A549 (cell line): ENCODE measurements around the gene COX6B1. TPM values are rescaled to one million over a fixed set of nuclear protein-coding genes. Genes with fewer than 3 reads are reported as not detected.

Source experiments
- ATAC-seq, 2 experiments: fragments of 200-7000 bp in 1 of 2; fragments of >200 bp in 1 of 2; cut with Nextera tagmentation in 1 of 2; cut with Tn5 transposase in 1 of 2; 3 replicates each; pipeline versions ENCODE4 v1.8.0 to v1.9.1; 2018 to 2020; ENCODE audit warnings: mild to moderate bottlenecking in 1 of 2, moderate library complexity in 1 of 2
- CTCF ChIA-PET: fragments of 300-600 bp; sonication (Branson Sonifier 250); formaldehyde crosslinking; extraction: SDS; loops from one replicate; lab custom pipeline; 2021; ENCODE audit warnings: antibody characterized with exemption, inconsistent platforms; lab: Yijun Ruan, JAX
- POLR2A ChIA-PET: fragments of 350-600 bp; formaldehyde crosslinking; extraction: SDS; loops from one replicate; lab custom pipeline; 2021; ENCODE audit warnings: antibody characterized with exemption, inconsistent platforms; lab: Yijun Ruan, JAX
- DNase-seq, 2 experiments: peaks; one replicate each; pipeline versions ENCODE4 v3.0.0 to v3.0.0-alpha.2; 2011 to 2016; ENCODE audit warnings: low read depth in 1 of 2, low spot score in 1 of 2
- FAIRE-seq: peaks from 2 replicates; lab custom pipeline; 2011; peaks lifted over from hg19 to GRCh38; lab: Jason Lieb, UNC
- H3K27ac ChIP-seq, 2 experiments: fragments of >200 bp; sonication (Bioruptor Twin); formaldehyde crosslinking; 3 replicates each; pipeline ENCODE4 v1.5.1; 2016 to 2017
- H3K4me1 ChIP-seq: fragments of >200 bp; sonication (Bioruptor Twin); formaldehyde crosslinking; 3 replicates; pipeline ENCODE4 v1.6.1; 2016
- H3K4me2 ChIP-seq: fragments of >200 bp; sonication (Bioruptor Twin); formaldehyde crosslinking; 3 replicates; pipeline ENCODE4 v1.6.1; 2016
- H3K4me3 ChIP-seq: fragments of >200 bp; sonication (Bioruptor Twin); formaldehyde crosslinking; 3 replicates; pipeline ENCODE4 v1.5.1; 2016
- H3K9me3 ChIP-seq: fragments of >200 bp; sonication (Bioruptor Twin); formaldehyde crosslinking; 3 replicates; pipeline ENCODE4 v1.6.1; 2016
- CBX2 ChIP-seq: fragments of 200-600 bp; sonication (generic); IDR thresholded peaks from 2 replicates; pipeline ENCODE4 v1.6.1; 2016; ENCODE audit warnings: low read depth, mild to moderate bottlenecking, borderline replicate concordance
- FOSL2 ChIP-seq, 2 experiments: fragments of 450-650 bp in 1 of 2; fragments of >200 bp in 1 of 2; sonication (Bioruptor Twin) in 1 of 2; formaldehyde crosslinking; IDR thresholded peaks; 2 replicates each; pipeline versions ENCODE4 v1.5.0 to v1.6.1; 2016 to 2020; ENCODE audit warnings: mild to moderate bottlenecking in 1 of 2, moderate library complexity in 1 of 2
- HOXB5 ChIP-seq: fragments of 250-450 bp; sonication (Bioruptor Pico); IDR thresholded peaks from 2 replicates; pipeline ENCODE4 v1.5.0; 2020; ENCODE audit warnings: mild to moderate bottlenecking, moderate library complexity
- JUN ChIP-seq, 2 experiments: fragments of >200 bp; sonication (Bioruptor Twin); formaldehyde crosslinking; IDR thresholded peaks; 2 replicates in 1 of 2; 3 replicates in 1 of 2; pipeline ENCODE4 v1.6.1; 2016 to 2017
- KDM5A ChIP-seq: fragments of 200-600 bp; sonication (generic); IDR thresholded peaks from 2 replicates; pipeline ENCODE4 v1.6.1; 2016; ENCODE audit warnings: antibody characterized with exemption, mild to moderate bottlenecking
- MAZ ChIP-seq: fragments of 150-350 bp; IDR thresholded peaks from 2 replicates; pipeline ENCODE4 v1.6.1; 2014; ENCODE audit warnings: antibody characterized with exemption, low read depth, low read length, borderline replicate concordance
- MYC ChIP-seq: IDR thresholded peaks from 2 replicates; pipeline ENCODE4 v1.6.1; 2012; ENCODE audit warnings: mild to moderate bottlenecking, inconsistent platforms, low read length, improper control_type of control experiment, borderline replicate concordance
- NR3C1 ChIP-seq: fragments of >200 bp; sonication (Bioruptor Twin); formaldehyde crosslinking; IDR thresholded peaks from 3 replicates; pipeline ENCODE4 v1.6.1; 2017
- PHF8 ChIP-seq: fragments of 200-600 bp; sonication (generic); IDR thresholded peaks from 2 replicates; pipeline ENCODE4 v1.6.1; 2016; ENCODE audit warnings: low read depth, mild to moderate bottlenecking, antibody characterized with exemption, moderate library complexity, borderline replicate concordance
- POLR2A ChIP-seq: IDR thresholded peaks from 2 replicates; pipeline ENCODE4 v1.6.1; 2012; ENCODE audit warnings: mild to moderate bottlenecking, low read length
- POLR2AphosphoS2 ChIP-seq: conservative IDR thresholded peaks from 2 replicates; pipeline ENCODE4 v1.6.1; 2012; ENCODE audit warnings: low read length, improper control_type of control experiment, inconsistent platforms
- RCOR1 ChIP-seq: fragments of 150-350 bp; IDR thresholded peaks from 2 replicates; pipeline ENCODE4 v1.6.1; 2014; ENCODE audit warnings: antibody characterized with exemption, low read length, low read depth
- RFX5 ChIP-seq: fragments of 450-650 bp; IDR thresholded peaks from 2 replicates; pipeline ENCODE4 v1.7.1; 2014; ENCODE audit warnings: antibody characterized with exemption, mild to moderate bottlenecking, moderate library complexity
- SMC3 ChIP-seq: fragments of >200 bp; sonication (Bioruptor Twin); formaldehyde crosslinking; IDR thresholded peaks from 3 replicates; pipeline ENCODE4 v1.6.1; 2018; ENCODE audit warnings: inconsistent platforms
- SREBF2 ChIP-seq: fragments of 450-650 bp; IDR thresholded peaks from 2 replicates; pipeline ENCODE4 v1.6.1; 2014; ENCODE audit warnings: mild to moderate bottlenecking, moderate library complexity
- TFCP2L1 ChIP-seq: fragments of 250-450 bp; sonication (Bioruptor Pico); IDR thresholded peaks from 2 replicates; pipeline ENCODE4 v1.5.0; 2021; ENCODE audit warnings: mild to moderate bottlenecking
- TP53 ChIP-seq: fragments of 250-450 bp; sonication (Bioruptor Pico); IDR thresholded peaks from 2 replicates; pipeline ENCODE4 v1.5.0; 2021; ENCODE audit warnings: mild to moderate bottlenecking, moderate library complexity
- ZC3H11A ChIP-seq: fragments of 450-650 bp; IDR thresholded peaks from 2 replicates; pipeline ENCODE4 v1.6.1; 2014; ENCODE audit warnings: antibody characterized with exemption, mild to moderate bottlenecking
- WGBS: methylation state at CpG from one replicate; pipeline ENCODE4 v1.1.6; 2017; ENCODE audit errors: missing lambda C conversion rate; 5-methylcytosine and 5-hydroxymethylcytosine counted together
- polyA plus RNA-seq, 4 experiments: library from polyadenylated mRNA; depleted of rRNA in 3 of 4; stranded (reverse); fragments of >200 nt; fragmentation: RNase III in 1 of 4; extraction: RNeasy Plus Mini Kit Qiagen cat#74134 plus additional on column Dnase treatment in 1 of 4; gene quantifications; 2 replicates in 3 of 4; 3 replicates in 1 of 4; pipeline ENCODE4 v1.2.3, GENCODE V29; 2011 to 2017
- TF ChIP-seq, protein P1 (sequence below): IDR thresholded peaks from 2 replicates; pipeline ENCODE4 v1.6.1; 2012
- TF ChIP-seq, protein P2 (sequence below): fragments of >200 bp; sonication (Bioruptor Twin); formaldehyde crosslinking; IDR thresholded peaks from 3 replicates; pipeline ENCODE4 v1.5.1; 2016
- TF ChIP-seq, protein P3 (sequence below): fragments of 200-600 bp; sonication (generic); IDR thresholded peaks from 2 replicates; pipeline ENCODE4 v1.6.1; 2016; ENCODE audit warnings: antibody characterized with exemption, mild to moderate bottlenecking, moderate library complexity
- TF ChIP-seq, protein P4 (sequence below): IDR thresholded peaks from 2 replicates; pipeline ENCODE4 v1.6.1; 2012; ENCODE audit warnings: low read depth, borderline replicate concordance

The COX6B1 gene
- polyA plus RNA-seq, 2 of the 4 experiments (the other 2 are of a cell fraction): 749 to 1,260 TPM

DNA sequence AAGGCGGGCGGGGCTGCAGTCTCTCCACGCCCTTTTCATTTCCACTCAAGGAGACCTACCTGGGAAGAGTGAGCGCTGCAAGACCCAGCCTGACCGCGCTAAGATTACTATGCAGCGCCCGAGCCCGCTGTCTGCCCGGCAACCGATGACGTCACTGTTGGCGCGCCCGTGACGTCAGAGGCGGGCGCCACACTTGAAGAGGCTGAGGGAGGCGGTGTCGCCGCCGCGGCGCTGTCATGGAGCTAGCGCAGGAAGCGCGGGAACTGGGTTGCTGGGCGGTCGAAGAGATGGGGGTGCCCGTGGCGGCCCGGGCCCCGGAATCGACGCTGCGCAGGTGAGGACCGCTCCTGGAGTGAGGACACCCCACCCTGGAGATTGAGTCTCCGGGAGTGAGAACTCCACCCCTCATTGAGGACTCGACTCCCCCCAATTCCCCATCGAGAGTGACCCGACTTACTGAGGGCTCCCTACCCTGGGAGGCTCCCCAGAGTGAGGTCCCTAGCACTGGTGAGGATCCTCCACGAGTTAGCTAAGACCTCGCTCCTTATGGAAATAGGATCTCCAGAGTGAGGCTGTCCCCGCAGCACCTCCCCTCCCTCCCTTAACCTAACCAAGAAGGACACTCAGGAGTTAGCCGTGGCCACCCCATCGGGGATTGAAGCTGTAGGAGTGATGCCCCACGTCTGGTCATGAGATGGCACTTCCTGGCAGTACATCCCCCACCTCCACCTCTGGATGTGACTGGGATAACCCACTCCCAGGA is 35.4 kb upstream of the COX6B1 start, which contains the start of gene HAUS5:
Gene HAUS5, plus strand, starts transcription at position 177 of the 763 bp plus-strand sequence. Its CDS starts 60 bp downstream, at position 237.
- peak within 1 kb of the TSS; percentile 72 to 87 for H3K27ac ChIP-seq
- FAIRE-seq (peak; percentile 99), ATAC-seq (peak; percentile 92 to 96), DNase-seq (peak; percentile 98 to 99)
- ChIA-PET CTCF (interaction anchor here (0.6 to 9.4 kb wide), 18 partner anchors 9 to 520 kb away, joined by 3 to 55 read pairs (median 4); no protein-coding TSS in a partner anchor), POLR2A (interaction anchor here (0.7 to 1.8 kb wide), 9 partner anchors 10 to 128 kb away, joined by 3 to 9 read pairs (median 3); partner anchors contain the start of gene COX6B1)
- H3K4me2 ChIP-seq: peak within 1 kb of the TSS; percentile 92
- peaks cover 11% of the 10 kb centered on the region for H3K9me3 ChIP-seq
- TF ChIP-seq, protein P1, sequence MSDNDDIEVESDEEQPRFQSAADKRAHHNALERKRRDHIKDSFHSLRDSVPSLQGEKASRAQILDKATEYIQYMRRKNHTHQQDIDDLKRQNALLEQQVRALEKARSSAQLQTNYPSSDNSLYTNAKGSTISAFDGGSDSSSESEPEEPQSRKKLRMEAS: peak; percentile 97
- TF ChIP-seq, protein P2, sequence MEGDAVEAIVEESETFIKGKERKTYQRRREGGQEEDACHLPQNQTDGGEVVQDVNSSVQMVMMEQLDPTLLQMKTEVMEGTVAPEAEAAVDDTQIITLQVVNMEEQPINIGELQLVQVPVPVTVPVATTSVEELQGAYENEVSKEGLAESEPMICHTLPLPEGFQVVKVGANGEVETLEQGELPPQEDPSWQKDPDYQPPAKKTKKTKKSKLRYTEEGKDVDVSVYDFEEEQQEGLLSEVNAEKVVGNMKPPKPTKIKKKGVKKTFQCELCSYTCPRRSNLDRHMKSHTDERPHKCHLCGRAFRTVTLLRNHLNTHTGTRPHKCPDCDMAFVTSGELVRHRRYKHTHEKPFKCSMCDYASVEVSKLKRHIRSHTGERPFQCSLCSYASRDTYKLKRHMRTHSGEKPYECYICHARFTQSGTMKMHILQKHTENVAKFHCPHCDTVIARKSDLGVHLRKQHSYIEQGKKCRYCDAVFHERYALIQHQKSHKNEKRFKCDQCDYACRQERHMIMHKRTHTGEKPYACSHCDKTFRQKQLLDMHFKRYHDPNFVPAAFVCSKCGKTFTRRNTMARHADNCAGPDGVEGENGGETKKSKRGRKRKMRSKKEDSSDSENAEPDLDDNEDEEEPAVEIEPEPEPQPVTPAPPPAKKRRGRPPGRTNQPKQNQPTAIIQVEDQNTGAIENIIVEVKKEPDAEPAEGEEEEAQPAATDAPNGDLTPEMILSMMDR: no peak; the same call in 2 of the 3 replicates
- TF ChIP-seq FOSL2 (IDR thresholded peaks at IDR 0.05) (no peak), FOSL2 (CRISPR knock-in tag; IDR thresholded peaks at IDR 0.05) (peak; percentile 99), TP53 (CRISPR knock-in tag) (no peak), MAZ (no peak; the same call in 1 of the 2 replicates), POLR2AphosphoS2 (no peak), PHF8 (peak; percentile 77; the same call in 1 of the 2 replicates), JUN (IDR thresholded peaks at IDR 0.05) (peak in 1 of 2 experiments; percentile 86; a peak in 3 of 5 replicates), RCOR1 (no peak), SREBF2 (no peak), RFX5 (peak; percentile 100), TFCP2L1 (CRISPR knock-in tag) (peak; percentile 78; the same call in 1 of the 2 replicates), MYC (peak; percentile 22; the same call in 1 of the 2 replicates), HOXB5 (CRISPR knock-in tag) (peak; percentile 56; the same call in 1 of the 2 replicates), SMC3 (0 out of 3 replicates have a peak, but pooled peaks have one; percentile 5), CBX2 (no peak), POLR2A (peak; percentile 84), KDM5A (peak; percentile 78), ZC3H11A (no peak), NR3C1 (no peak)
- TF ChIP-seq, protein P3, sequence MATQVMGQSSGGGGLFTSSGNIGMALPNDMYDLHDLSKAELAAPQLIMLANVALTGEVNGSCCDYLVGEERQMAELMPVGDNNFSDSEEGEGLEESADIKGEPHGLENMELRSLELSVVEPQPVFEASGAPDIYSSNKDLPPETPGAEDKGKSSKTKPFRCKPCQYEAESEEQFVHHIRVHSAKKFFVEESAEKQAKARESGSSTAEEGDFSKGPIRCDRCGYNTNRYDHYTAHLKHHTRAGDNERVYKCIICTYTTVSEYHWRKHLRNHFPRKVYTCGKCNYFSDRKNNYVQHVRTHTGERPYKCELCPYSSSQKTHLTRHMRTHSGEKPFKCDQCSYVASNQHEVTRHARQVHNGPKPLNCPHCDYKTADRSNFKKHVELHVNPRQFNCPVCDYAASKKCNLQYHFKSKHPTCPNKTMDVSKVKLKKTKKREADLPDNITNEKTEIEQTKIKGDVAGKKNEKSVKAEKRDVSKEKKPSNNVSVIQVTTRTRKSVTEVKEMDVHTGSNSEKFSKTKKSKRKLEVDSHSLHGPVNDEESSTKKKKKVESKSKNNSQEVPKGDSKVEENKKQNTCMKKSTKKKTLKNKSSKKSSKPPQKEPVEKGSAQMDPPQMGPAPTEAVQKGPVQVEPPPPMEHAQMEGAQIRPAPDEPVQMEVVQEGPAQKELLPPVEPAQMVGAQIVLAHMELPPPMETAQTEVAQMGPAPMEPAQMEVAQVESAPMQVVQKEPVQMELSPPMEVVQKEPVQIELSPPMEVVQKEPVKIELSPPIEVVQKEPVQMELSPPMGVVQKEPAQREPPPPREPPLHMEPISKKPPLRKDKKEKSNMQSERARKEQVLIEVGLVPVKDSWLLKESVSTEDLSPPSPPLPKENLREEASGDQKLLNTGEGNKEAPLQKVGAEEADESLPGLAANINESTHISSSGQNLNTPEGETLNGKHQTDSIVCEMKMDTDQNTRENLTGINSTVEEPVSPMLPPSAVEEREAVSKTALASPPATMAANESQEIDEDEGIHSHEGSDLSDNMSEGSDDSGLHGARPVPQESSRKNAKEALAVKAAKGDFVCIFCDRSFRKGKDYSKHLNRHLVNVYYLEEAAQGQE: peak; percentile 32; the same call in 1 of the 2 replicates
- TF ChIP-seq, protein P4, sequence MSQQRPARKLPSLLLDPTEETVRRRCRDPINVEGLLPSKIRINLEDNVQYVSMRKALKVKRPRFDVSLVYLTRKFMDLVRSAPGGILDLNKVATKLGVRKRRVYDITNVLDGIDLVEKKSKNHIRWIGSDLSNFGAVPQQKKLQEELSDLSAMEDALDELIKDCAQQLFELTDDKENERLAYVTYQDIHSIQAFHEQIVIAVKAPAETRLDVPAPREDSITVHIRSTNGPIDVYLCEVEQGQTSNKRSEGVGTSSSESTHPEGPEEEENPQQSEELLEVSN: peak; percentile 98
- H3K4me3 ChIP-seq: peak within 1 kb of the TSS; percentile 75
- H3K4me1 ChIP-seq: peaks cover 9% of the 10 kb centered on the region; the same call in 2 of the 3 replicates
- 1% methylated on average over 47 of the region's 47 CpGs for WGBS
